Activated CD4-positive, CD25-positive, alpha-beta regulatory T cell treated with anti-CD3 and anti-CD28 coated beads, Interleukin-2, amount 50 U/mL, for 24 hours (primary cell): ENCODE results near the gene FRMD5.
"Not testable (repeated sequence)": the region's sequence is repeated elsewhere in the genome, so short reads cannot be mapped to it uniquely, and the experiment has no call there.

ENCODE experiments used
- ATAC-seq, 2 donors: fragments of 150-1000 bp; cut with Tn5 transposase; one replicate each; pipeline ENCODE4 v1.10.0; 2021; ENCODE audit warnings: mild to moderate bottlenecking in 1 of 2, moderate library complexity in 1 of 2

Gene FRMD5

DNA sequence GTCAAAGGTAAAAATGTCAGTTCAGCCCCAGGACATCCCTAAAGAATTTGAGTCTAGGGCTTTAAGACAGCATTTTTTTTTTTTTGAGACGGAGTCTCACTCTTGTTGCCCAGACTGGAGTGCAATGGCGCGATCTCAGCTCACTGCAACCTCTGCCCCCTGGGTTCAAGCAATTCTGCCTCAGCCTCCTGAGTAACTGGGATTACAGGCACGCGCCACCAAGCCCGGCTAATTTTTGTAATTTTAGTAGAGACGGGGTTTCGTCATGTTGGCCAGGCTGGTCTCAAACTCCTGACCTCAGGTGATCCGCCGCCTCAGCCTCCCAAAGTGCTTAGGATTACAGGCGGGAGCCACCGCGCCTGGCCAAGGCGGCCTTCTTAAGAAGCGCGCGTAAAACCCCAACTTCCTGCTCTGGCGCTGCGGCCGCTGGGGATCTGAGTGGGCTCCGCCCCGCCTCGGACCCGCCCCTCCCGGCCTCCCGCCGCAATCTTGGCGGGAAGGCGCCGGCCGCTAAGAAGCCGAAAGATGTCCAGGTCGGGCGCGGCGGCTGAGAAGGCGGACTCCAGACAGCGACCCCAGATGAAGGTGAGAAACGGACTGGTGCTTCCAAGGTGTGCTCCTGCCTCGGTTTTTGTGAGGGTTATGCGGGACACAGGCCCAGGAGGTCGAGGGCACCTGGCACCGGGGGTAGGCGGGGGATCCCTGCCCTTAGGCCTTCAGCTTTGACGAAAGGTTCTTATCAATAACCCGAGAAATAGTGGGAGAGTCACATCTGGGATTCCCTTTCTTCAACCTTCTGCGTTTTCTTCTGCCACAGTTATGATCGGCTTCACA lies 368.3 kb downstream of the FRMD5 start, which contains the start of gene WDR76:
WDR76 (plus strand) TSS at position 495 of the 834 bp plus-strand sequence; CDS start at position 526, 31 bp downstream.
- ATAC-seq: peak; percentile 62

DNA sequence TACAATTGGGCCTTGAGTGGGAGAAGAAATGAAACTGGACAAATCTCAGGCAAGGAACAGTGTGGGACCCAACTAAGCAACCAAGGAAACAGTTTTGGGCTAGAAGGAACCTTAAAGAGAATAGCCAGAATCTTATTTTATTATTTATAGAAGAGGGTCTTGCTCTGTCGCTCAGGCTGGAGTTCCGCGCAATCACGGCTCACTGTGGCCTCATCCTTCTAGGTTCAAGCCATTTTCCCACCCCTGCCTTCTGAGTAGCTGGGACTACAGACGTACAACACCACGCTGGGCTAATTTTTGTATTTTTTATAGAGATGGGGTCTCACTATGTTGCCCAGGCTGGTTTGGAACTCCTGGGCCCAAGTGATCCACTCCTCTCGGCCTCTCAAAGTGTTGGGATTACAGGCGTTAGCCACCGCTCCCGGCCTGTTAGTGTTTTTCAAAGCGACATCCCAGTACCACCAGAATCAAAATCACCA lies 369.0 kb downstream of the FRMD5 start:
- ATAC-seq: no peak

DNA sequence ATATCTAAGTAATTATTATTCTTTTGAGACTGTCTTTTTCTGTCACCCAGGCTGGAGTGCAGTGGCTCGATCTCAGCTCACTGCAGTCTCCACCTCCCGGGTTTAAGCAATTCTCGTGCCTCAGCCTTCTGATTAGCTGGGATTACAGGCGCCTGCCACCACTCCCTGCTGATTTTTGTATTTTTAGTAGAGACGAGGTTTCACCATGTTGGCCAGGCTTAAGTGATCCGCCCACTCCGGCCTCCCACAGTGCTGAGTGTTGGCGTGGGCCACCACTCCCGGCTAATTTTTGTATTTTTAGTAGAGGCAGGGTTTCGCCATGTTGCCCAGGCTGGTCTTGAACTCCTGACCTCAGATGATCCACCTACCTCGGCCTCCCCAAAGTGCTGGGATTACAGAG lies 369.8 kb downstream of the FRMD5 start:
- ATAC-seq: not testable (repeated sequence)

DNA sequence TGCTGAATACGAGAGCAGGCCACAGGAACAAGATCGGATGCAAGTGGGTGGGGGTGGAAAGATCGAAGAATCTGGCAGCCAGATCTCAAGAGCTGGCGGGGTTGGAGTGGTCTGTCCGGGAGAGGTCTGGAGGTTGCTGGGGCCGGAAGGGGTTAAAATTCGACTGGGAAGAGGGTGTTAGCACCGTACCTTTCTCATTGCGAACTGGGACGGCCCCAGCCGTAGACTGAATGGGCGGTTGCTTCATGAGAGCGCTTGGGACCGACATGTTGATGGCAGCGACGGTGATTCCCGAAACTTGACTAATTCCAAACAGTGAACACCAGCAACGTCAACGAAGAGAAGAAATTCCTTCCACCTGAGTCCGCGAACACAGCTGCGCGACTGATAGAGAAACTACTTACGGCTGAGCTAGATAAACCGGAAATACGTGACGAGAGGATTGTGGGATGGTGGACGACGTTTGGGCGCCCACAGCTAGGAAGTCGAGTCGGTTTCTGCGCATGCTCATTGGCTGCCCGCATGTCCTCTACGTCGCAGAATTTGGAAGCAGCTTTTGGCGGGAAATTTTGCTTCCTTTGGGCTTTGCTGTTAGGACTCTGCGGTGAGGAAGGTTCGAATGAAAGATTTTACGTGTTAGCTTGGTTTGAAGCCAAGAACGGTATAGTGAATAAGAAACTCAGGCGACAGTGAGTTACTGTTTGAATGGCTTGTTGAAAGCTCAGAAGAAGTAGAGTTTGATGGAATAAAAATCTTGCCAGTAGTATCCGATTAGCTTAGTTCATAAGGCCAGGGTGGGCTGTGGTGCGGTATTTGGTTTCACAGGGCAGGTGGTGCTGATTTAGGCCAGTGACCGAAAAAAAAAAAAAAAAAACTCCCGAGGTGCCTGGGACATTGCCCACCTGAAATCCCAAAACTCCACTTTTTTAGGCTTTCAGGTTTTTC lies 370.5 kb downstream of the FRMD5 start, which contains the start of gene MFAP1:
MFAP1 (minus strand) TSS at position 389 of the 945 bp plus-strand sequence; CDS start at position 268, 121 bp downstream.
- peak; percentile 83 to 87 for ATAC-seq

DNA sequence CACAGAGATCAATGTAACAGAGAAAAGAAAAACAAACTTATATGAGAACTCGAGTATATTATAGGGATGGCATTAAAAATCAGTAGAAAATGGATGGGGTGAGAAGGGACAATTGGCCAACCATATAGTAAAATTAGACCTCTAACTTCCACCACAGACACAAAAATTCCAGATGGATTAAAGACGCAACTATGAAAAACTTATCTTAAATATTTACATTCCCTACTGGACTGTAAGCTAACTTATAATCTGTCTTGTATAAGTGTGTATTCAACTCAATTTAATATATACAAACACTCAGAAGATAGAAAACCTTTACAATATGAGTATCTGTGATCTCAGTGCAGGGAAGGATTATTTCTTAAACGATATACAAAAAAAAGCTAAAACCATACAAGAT lies 373.6 kb downstream of the FRMD5 start:
- no peak for ATAC-seq
